ENCODE measurements around the gene SHISA7. TPM values are rescaled to one million over a fixed set of nuclear protein-coding genes. Genes with fewer than 3 reads are reported as not detected.

Gene SHISA7
- total RNA-seq, 2 donors from 2014 or later = not detected

GRCh38 chr19:55391702-55392615, 51.1 kb downstream of the SHISA7 start:
- no peak for DNase-seq
- Histone ChIP-seq H3K9me3 (ENCODE audit: control insufficient read depth, low read length) (no peaks in the 10 kb centered on the region), H3K27me3 (ENCODE audit: control insufficient read depth, insufficient read depth, low read length, poor library complexity, severe bottlenecking) (no peaks in the 10 kb centered on the region), H3K4me3 (ENCODE audit: low read length) (no peak overlapping the region), H3K27ac (ENCODE audit: low read depth, low read length) (peak overlapping the region; percentile 37), H3K4me1 (ENCODE audit: control insufficient read depth, insufficient read depth, low read length) (peaks cover 21% of the 10 kb centered on the region), H3K36me3 (ENCODE audit: control insufficient read depth, insufficient read depth, low read length) (peaks cover 43% of the 10 kb centered on the region), H3K9ac (ENCODE audit: extremely low read depth, low read length, poor library complexity, severe bottlenecking) (no peak overlapping the region)
- no peaks in the 10 kb centered on the region for H3K9me3 Mint-ChIP-seq
- TF ChIP-seq CTCF (conservative IDR thresholded peaks at IDR 0.05) = no peak
- H3K36me3 Mint-ChIP-seq (ENCODE audit: low read depth) = peaks cover 33% of the 10 kb centered on the region
- H3K4me3 Mint-ChIP-seq = no peak overlapping the region
- WGBS, 2 experiments (ENCODE audit: insufficient coverage in 1 of 2, insufficient read length in 1 of 2) = 64 to 70% methylated on average over 14 to 18 of the region's 18 CpGs
- H3K27me3 Mint-ChIP-seq (ENCODE audit: insufficient read depth) = no peaks in the 10 kb centered on the region
- H3K4me1 Mint-ChIP-seq = peaks cover 34% of the 10 kb centered on the region
- no peak overlapping the region for H3K27ac Mint-ChIP-seq

- no peak for DNase-seq
- Mint-ChIP-seq H3K36me3 (ENCODE audit: low read depth) (peaks cover 40% of the 10 kb centered on the region), H3K27ac (no peak overlapping the region), H3K27me3 (ENCODE audit: insufficient read depth) (no peaks in the 10 kb centered on the region), H3K4me1 (peaks cover 39% of the 10 kb centered on the region), H3K9me3 (no peaks in the 10 kb centered on the region), H3K4me3 (no peak overlapping the region)
- Histone ChIP-seq H3K9ac (ENCODE audit: extremely low read depth, low read length, poor library complexity, severe bottlenecking) (no peak overlapping the region), H3K27ac (ENCODE audit: low read depth, low read length) (no peak overlapping the region), H3K27me3 (ENCODE audit: control insufficient read depth, insufficient read depth, low read length, poor library complexity, severe bottlenecking) (no peaks in the 10 kb centered on the region), H3K36me3 (ENCODE audit: control insufficient read depth, insufficient read depth, low read length) (peaks cover 49% of the 10 kb centered on the region), H3K9me3 (ENCODE audit: control insufficient read depth, low read length) (no peaks in the 10 kb centered on the region), H3K4me3 (ENCODE audit: low read length) (no peak overlapping the region), H3K4me1 (ENCODE audit: control insufficient read depth, insufficient read depth, low read length) (peaks cover 21% of the 10 kb centered on the region)
- no peak for TF ChIP-seq CTCF (conservative IDR thresholded peaks at IDR 0.05)
- WGBS, 2 experiments (ENCODE audit: insufficient coverage in 1 of 2, insufficient read length in 1 of 2) = 90 to 92% methylated on average over 10 to 12 of the region's 12 CpGs
These were observed 51.9 kb downstream of the SHISA7 start for GRCh38 chr19:55391191-55391670.

- Histone ChIP-seq H3K27me3 (ENCODE audit: control insufficient read depth, insufficient read depth, low read length, poor library complexity, severe bottlenecking) (no peaks in the 10 kb centered on the region), H3K9ac (ENCODE audit: extremely low read depth, low read length, poor library complexity, severe bottlenecking) (no peak overlapping the region), H3K27ac (ENCODE audit: low read depth, low read length) (no peak overlapping the region), H3K9me3 (ENCODE audit: control insufficient read depth, low read length) (no peaks in the 10 kb centered on the region), H3K4me1 (ENCODE audit: control insufficient read depth, insufficient read depth, low read length) (peaks cover 21% of the 10 kb centered on the region), H3K36me3 (ENCODE audit: control insufficient read depth, insufficient read depth, low read length) (peaks cover 49% of the 10 kb centered on the region), H3K4me3 (ENCODE audit: low read length) (no peak overlapping the region)
- no peak overlapping the region for H3K4me3 Mint-ChIP-seq
- no peaks in the 10 kb centered on the region for H3K9me3 Mint-ChIP-seq
- TF ChIP-seq CTCF (conservative IDR thresholded peaks at IDR 0.05) = no peak
- no peaks in the 10 kb centered on the region for H3K27me3 Mint-ChIP-seq (ENCODE audit: insufficient read depth)
- peak overlapping the region; percentile 76 for H3K27ac Mint-ChIP-seq
- H3K36me3 Mint-ChIP-seq (ENCODE audit: low read depth) = peaks cover 43% of the 10 kb centered on the region
- H3K4me1 Mint-ChIP-seq = peaks cover 39% of the 10 kb centered on the region
- WGBS, 2 experiments (ENCODE audit: insufficient coverage in 1 of 2, insufficient read length in 1 of 2) = 76 to 83% methylated on average over 2 to 7 of the region's 7 CpGs
- DNase-seq = peak; percentile 77
These were observed 52.6 kb downstream of the SHISA7 start for GRCh38 chr19:55390461-55390880.

Data from endodermal cell (in vitro differentiated cells).